ENCODE results near the gene ANKZF1.

ANKZF1 gene

DNA sequence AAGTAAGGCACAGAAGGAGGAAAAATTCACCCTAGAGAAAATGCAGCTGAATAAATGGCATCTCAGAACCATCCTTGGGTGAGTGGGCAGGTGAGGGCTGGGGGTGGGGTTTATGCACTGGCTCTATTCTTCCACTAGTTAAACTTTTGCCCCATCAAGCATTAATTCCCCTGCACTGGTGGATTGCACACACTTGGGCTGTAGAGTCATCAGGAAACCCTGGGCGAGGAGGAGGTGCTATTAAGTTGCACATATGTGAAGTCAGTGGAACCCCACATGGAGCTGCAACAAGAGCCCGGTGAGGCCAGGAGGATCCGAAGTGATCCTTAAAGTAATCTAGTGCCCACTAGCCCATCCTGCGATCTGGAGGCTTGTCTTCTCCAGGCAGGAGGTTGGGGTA, 42.8 kb downstream of the ANKZF1 start:
- no peak overlapping the region for H2BK120ac ChIP-seq (ENCODE audit: low read depth, low read length)
- no peak overlapping the region for H2BK5ac ChIP-seq (ENCODE audit: low read depth, low read length, poor library complexity, severe bottlenecking)
- no peak overlapping the region for H3K9ac ChIP-seq (ENCODE audit: low read length)
- 91% methylated on average over 4 of the region's 4 CpGs for WGBS
- no peak overlapping the region for H4K91ac ChIP-seq (ENCODE audit: low read length)
- H3K27me3 ChIP-seq (ENCODE audit: control insufficient read depth in 1 of 2, insufficient read depth in 1 of 2, low read length in 2 of 2): peaks cover 0 to 11% of the 10 kb centered on the region in 2 experiments
- no peak overlapping the region for H3K14ac ChIP-seq (ENCODE audit: low read length in 2 of 2)
- H2AFZ ChIP-seq (ENCODE audit: low read depth, low read length): no peak overlapping the region
- H3K4me2 ChIP-seq (ENCODE audit: low read length, poor library complexity, severe bottlenecking): no peak overlapping the region
- H2AK5ac ChIP-seq (ENCODE audit: low read length, severe bottlenecking): no peak overlapping the region
- H3K18ac ChIP-seq (ENCODE audit: low read depth in 1 of 2, low read length in 2 of 2): no peak overlapping the region
- no peak overlapping the region for H3K4me3 ChIP-seq (ENCODE audit: insufficient read depth in 1 of 2, low read depth in 1 of 2, low read length in 2 of 2)
- H2BK12ac ChIP-seq (ENCODE audit: low read length in 2 of 2): no peak overlapping the region
- H3K4ac ChIP-seq (ENCODE audit: low read depth in 1 of 2, low read length in 2 of 2): no peak overlapping the region
- H3K9me3 ChIP-seq (ENCODE audit: control insufficient read depth, low read length): no peaks in the 10 kb centered on the region
- no peaks in the 10 kb centered on the region for H3K36me3 ChIP-seq (ENCODE audit: control insufficient read depth in 1 of 2, insufficient read depth in 2 of 2, low read depth in 1 of 2, low read length in 2 of 2)
- no peaks in the 10 kb centered on the region for H3K79me1 ChIP-seq (replicated peaks; ENCODE audit: low read length, poor library complexity, severe bottlenecking)
- no peak overlapping the region for H3K27ac ChIP-seq (ENCODE audit: low read length, poor library complexity, severe bottlenecking)
- H2BK15ac ChIP-seq (ENCODE audit: low read depth, poor library complexity, severe bottlenecking): no peak overlapping the region
- no peak overlapping the region for H4K8ac ChIP-seq (ENCODE audit: low read length)
- no peak overlapping the region for H3K23ac ChIP-seq (ENCODE audit: low read length in 2 of 2)
- no peak for DNase-seq
- peaks cover 21% of the 10 kb centered on the region for H3K4me1 ChIP-seq (ENCODE audit: control insufficient read depth, insufficient read depth, low read depth, low read length)

DNA sequence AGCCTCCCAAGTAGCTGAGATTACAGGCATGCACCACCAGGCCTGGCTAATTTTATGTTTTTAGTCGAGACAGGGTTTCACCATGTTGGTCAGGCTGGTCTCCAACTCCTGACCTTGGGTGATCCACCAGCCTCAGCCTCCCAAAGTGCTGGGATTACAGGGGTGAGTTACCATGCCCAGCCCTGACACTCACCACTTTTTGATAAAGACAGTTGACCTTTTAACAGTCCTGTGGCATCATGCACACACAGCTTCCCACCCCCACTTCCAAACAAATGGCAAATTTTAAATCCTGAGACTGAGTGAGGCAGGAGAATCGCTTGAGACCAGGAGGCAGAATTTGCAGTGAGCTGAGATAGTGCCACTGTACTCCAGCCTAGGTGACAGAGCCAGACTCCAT, 43.4 kb downstream of the ANKZF1 start:
- Histone ChIP-seq H4K91ac (ENCODE audit: low read length) (no peak overlapping the region), H3K27me3 (ENCODE audit: control insufficient read depth in 1 of 2, insufficient read depth in 1 of 2, low read length in 2 of 2) (peaks cover 0 to 11% of the 10 kb centered on the region in 2 experiments), H3K36me3 (ENCODE audit: control insufficient read depth in 1 of 2, insufficient read depth in 2 of 2, low read depth in 1 of 2, low read length in 2 of 2) (no peaks in the 10 kb centered on the region), H2AK5ac (ENCODE audit: low read length, severe bottlenecking) (no peak overlapping the region), H2BK5ac (ENCODE audit: low read depth, low read length, poor library complexity, severe bottlenecking) (no peak overlapping the region), H3K79me1 (replicated peaks; ENCODE audit: low read length, poor library complexity, severe bottlenecking) (no peaks in the 10 kb centered on the region), H3K4me1 (ENCODE audit: control insufficient read depth, insufficient read depth, low read depth, low read length) (peaks cover 26% of the 10 kb centered on the region), H3K4ac (ENCODE audit: low read depth in 1 of 2, low read length in 2 of 2) (no peak overlapping the region), H3K4me3 (ENCODE audit: insufficient read depth in 1 of 2, low read depth in 1 of 2, low read length in 2 of 2) (no peak overlapping the region), H3K27ac (ENCODE audit: low read length, poor library complexity, severe bottlenecking) (no peak overlapping the region), H3K23ac (ENCODE audit: low read length in 2 of 2) (no peak overlapping the region), H2BK120ac (ENCODE audit: low read depth, low read length) (no peak overlapping the region), H3K9me3 (ENCODE audit: control insufficient read depth, low read length) (no peaks in the 10 kb centered on the region), H2BK15ac (ENCODE audit: low read depth, poor library complexity, severe bottlenecking) (no peak overlapping the region), H3K18ac (ENCODE audit: low read depth in 1 of 2, low read length in 2 of 2) (no peak overlapping the region), H3K4me2 (ENCODE audit: low read length, poor library complexity, severe bottlenecking) (no peak overlapping the region), H2BK12ac (ENCODE audit: low read length in 2 of 2) (no peak overlapping the region), H2AFZ (ENCODE audit: low read depth, low read length) (no peak overlapping the region), H3K9ac (ENCODE audit: low read length) (no peak overlapping the region), H3K14ac (ENCODE audit: low read length in 2 of 2) (no peak overlapping the region), H4K8ac (ENCODE audit: low read length) (no peak overlapping the region)
- 28% methylated on average over 1 of the region's 2 CpGs for WGBS
- no peak for DNase-seq

DNA sequence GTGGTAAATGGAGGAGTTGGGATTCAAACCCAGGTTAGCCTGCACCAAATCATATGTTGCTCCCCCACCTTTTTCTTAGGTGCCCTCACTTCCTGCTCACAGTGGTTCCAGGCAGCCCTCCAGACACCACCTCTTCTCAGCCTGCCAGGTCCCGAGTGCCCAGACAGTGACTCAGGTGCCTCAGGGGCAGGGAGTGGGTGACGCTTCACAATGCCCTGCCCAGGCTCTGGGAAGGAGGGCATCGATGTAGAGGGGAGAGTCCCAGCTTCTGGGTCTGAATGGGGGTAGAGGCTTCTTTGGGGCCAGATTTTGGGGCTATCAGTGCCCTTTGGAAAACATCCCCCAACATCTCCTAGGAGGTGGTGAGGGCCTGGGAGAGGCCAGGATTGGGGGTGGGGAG, 44.3 kb downstream of the ANKZF1 start:
- H4K91ac ChIP-seq (ENCODE audit: low read length): peak overlapping the region; percentile 20
- no peak overlapping the region for H2AFZ ChIP-seq (ENCODE audit: low read depth, low read length)
- peaks cover 0 to 11% of the 10 kb centered on the region in 2 experiments for H3K27me3 ChIP-seq (ENCODE audit: control insufficient read depth in 1 of 2, insufficient read depth in 1 of 2, low read length in 2 of 2)
- no peak overlapping the region for H3K18ac ChIP-seq (ENCODE audit: low read depth in 1 of 2, low read length in 2 of 2)
- H3K4me3 ChIP-seq (ENCODE audit: insufficient read depth in 1 of 2, low read depth in 1 of 2, low read length in 2 of 2): no peak overlapping the region
- WGBS: 73% methylated on average over 2 of the region's 3 CpGs
- H2BK15ac ChIP-seq (ENCODE audit: low read depth, poor library complexity, severe bottlenecking): no peak overlapping the region
- H3K4me2 ChIP-seq (ENCODE audit: low read length, poor library complexity, severe bottlenecking): no peak overlapping the region
- DNase-seq: no peak
- H4K8ac ChIP-seq (ENCODE audit: low read length): peak overlapping the region; percentile 62
- H2BK5ac ChIP-seq (ENCODE audit: low read depth, low read length, poor library complexity, severe bottlenecking): peak overlapping the region; percentile 12
- H3K23ac ChIP-seq (ENCODE audit: low read length in 2 of 2): no peak overlapping the region
- no peaks in the 10 kb centered on the region for H3K9me3 ChIP-seq (ENCODE audit: control insufficient read depth, low read length)
- H3K79me1 ChIP-seq (replicated peaks; ENCODE audit: low read length, poor library complexity, severe bottlenecking): no peaks in the 10 kb centered on the region
- H3K14ac ChIP-seq (ENCODE audit: low read length in 2 of 2): peak overlapping the region in 1 of 2 experiments; percentile 37
- H2BK12ac ChIP-seq (ENCODE audit: low read length in 2 of 2): no peak overlapping the region
- peak overlapping the region; percentile 80 for H3K27ac ChIP-seq (ENCODE audit: low read length, poor library complexity, severe bottlenecking)
- H2BK120ac ChIP-seq (ENCODE audit: low read depth, low read length): no peak overlapping the region
- H2AK5ac ChIP-seq (ENCODE audit: low read length, severe bottlenecking): peak overlapping the region; percentile 24
- H3K4me1 ChIP-seq (ENCODE audit: control insufficient read depth, insufficient read depth, low read depth, low read length): peaks cover 31% of the 10 kb centered on the region
- peak overlapping the region; percentile 58 for H3K9ac ChIP-seq (ENCODE audit: low read length)
- no peaks in the 10 kb centered on the region for H3K36me3 ChIP-seq (ENCODE audit: control insufficient read depth in 1 of 2, insufficient read depth in 2 of 2, low read depth in 1 of 2, low read length in 2 of 2)
- peak overlapping the region; percentile 9 to 52 for H3K4ac ChIP-seq (ENCODE audit: low read depth in 1 of 2, low read length in 2 of 2)

DNA sequence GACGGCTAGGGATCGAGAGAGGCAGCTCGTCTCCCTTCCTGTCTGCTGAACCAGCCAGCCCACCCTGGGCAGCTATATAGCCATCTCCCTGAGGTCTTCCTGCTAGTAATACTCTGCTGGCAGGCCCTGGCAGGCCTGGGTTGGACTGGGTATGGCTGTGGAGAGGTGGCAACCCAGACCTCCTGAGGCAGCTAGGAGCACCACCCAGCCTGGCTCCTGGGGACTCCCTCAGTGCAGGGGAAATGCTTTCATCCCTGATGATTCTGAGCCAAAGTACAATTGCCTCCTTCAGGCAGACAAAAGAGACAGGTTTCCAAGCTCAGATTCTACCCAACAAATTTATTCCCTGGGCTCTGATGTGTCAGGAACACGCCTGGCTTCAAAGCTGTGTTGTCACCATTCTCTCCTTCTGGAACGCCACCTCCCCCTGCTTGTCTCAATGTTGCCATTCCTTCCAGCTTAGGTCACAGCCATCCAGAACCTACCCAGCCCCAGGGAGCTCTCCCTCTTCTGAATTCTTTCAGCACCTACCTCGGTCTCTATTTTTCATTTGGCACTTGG, 44.8 kb downstream of the ANKZF1 start:
- H3K4me1 ChIP-seq (ENCODE audit: control insufficient read depth, insufficient read depth, low read depth, low read length): peaks cover 28% of the 10 kb centered on the region
- H3K36me3 ChIP-seq (ENCODE audit: control insufficient read depth in 1 of 2, insufficient read depth in 2 of 2, low read depth in 1 of 2, low read length in 2 of 2): no peaks in the 10 kb centered on the region
- H3K4me2 ChIP-seq (ENCODE audit: low read length, poor library complexity, severe bottlenecking): no peak overlapping the region
- no peak overlapping the region for H2BK120ac ChIP-seq (ENCODE audit: low read depth, low read length)
- H2BK5ac ChIP-seq (ENCODE audit: low read depth, low read length, poor library complexity, severe bottlenecking): no peak overlapping the region
- H2BK12ac ChIP-seq (ENCODE audit: low read length in 2 of 2): no peak overlapping the region
- H3K9me3 ChIP-seq (ENCODE audit: control insufficient read depth, low read length): no peaks in the 10 kb centered on the region
- H2BK15ac ChIP-seq (ENCODE audit: low read depth, poor library complexity, severe bottlenecking): no peak overlapping the region
- H2AK5ac ChIP-seq (ENCODE audit: low read length, severe bottlenecking): peak overlapping the region; percentile 24
- H4K8ac ChIP-seq (ENCODE audit: low read length): peak overlapping the region; percentile 62
- H3K4me3 ChIP-seq (ENCODE audit: insufficient read depth in 1 of 2, low read depth in 1 of 2, low read length in 2 of 2): peak overlapping the region in 1 of 2 experiments; percentile 20
- peak overlapping the region; percentile 53 for H4K91ac ChIP-seq (ENCODE audit: low read length)
- H3K23ac ChIP-seq (ENCODE audit: low read length in 2 of 2): no peak overlapping the region
- WGBS: 2% methylated on average over 2 of the region's 6 CpGs
- peak overlapping the region; percentile 71 to 72 for H3K18ac ChIP-seq (ENCODE audit: low read depth in 1 of 2, low read length in 2 of 2)
- peaks cover 0 to 9% of the 10 kb centered on the region in 2 experiments for H3K27me3 ChIP-seq (ENCODE audit: control insufficient read depth in 1 of 2, insufficient read depth in 1 of 2, low read length in 2 of 2)
- DNase-seq: peak; percentile 87
- H3K79me1 ChIP-seq (replicated peaks; ENCODE audit: low read length, poor library complexity, severe bottlenecking): no peaks in the 10 kb centered on the region
- peak overlapping the region in 1 of 2 experiments; percentile 37 for H3K14ac ChIP-seq (ENCODE audit: low read length in 2 of 2)
- H2AFZ ChIP-seq (ENCODE audit: low read depth, low read length): peak overlapping the region; percentile 8
- peak overlapping the region; percentile 80 for H3K27ac ChIP-seq (ENCODE audit: low read length, poor library complexity, severe bottlenecking)
- H3K9ac ChIP-seq (ENCODE audit: low read length): peak overlapping the region; percentile 58
- peak overlapping the region; percentile 9 to 52 for H3K4ac ChIP-seq (ENCODE audit: low read depth in 1 of 2, low read length in 2 of 2)
